HG03025 (cell line): Measurements from ENCODE around the gene ERCC1.

Source experiments
- ATAC-seq: cut with Tn5 transposase; IDR thresholded peaks from one replicate; pipeline ENCODE4 v1.9.1; 2021; ENCODE audit warnings: mild to moderate bottlenecking, moderate library complexity; ENCODE audit not compliant: unreplicated experiment, low FRiP score

ERCC1 gene

GRCh38 chr19:45423589-45424190 lies at the start of gene ERCC1:
Gene ERCC1 (minus strand): TSS chr19:45423917. CDS start chr19:45423374, 543 bp downstream.
- ATAC-seq: peak; percentile 65

GRCh38 chr19:45473367-45473681 lies 49.6 kb upstream of the ERCC1 start:
- no peak for ATAC-seq

GRCh38 chr19:45472563-45473366 lies 49.0 kb upstream of the ERCC1 start:
- ATAC-seq: no peak

GRCh38 chr19:45471931-45472562 lies 48.3 kb upstream of the ERCC1 start:
- ATAC-seq: no peak

GRCh38 chr19:45471111-45471930 lies 47.6 kb upstream of the ERCC1 start:
- no peak for ATAC-seq

- ATAC-seq: no peak
Observed at GRCh38 chr19:45470762-45471081, 47.0 kb upstream of the ERCC1 start.

GRCh38 chr19:45469945-45470761 lies 46.4 kb upstream of the ERCC1 start:
- no peak for ATAC-seq

- ATAC-seq: peak; percentile 48
Observed at GRCh38 chr19:45469132-45469944, 45.6 kb upstream of the ERCC1 start.

- ATAC-seq: peak; percentile 9
Observed at GRCh38 chr19:45468803-45469131, 45.0 kb upstream of the ERCC1 start.

GRCh38 chr19:45468159-45468651 lies 44.5 kb upstream of the ERCC1 start:
- no peak for ATAC-seq

GRCh38 chr19:45467456-45468158 lies 43.9 kb upstream of the ERCC1 start, which contains the start of gene FOSB:
Gene FOSB (plus strand): TSS chr19:45467996. CDS start chr19:45468587, 591 bp downstream.
- ATAC-seq: peak; percentile 44

GRCh38 chr19:45467115-45467455 lies 43.4 kb upstream of the ERCC1 start:
- no peak for ATAC-seq

- ATAC-seq: no peak
Observed at GRCh38 chr19:45464852-45465441, 41.2 kb upstream of the ERCC1 start.

GRCh38 chr19:45464274-45464673 lies 40.6 kb upstream of the ERCC1 start:
- no peak for ATAC-seq

GRCh38 chr19:45463241-45463640 lies 39.5 kb upstream of the ERCC1 start:
- no peak for ATAC-seq

- no peak for ATAC-seq
Observed at GRCh38 chr19:45462174-45462573, 38.5 kb upstream of the ERCC1 start.

- no peak for ATAC-seq
Observed at GRCh38 chr19:45460807-45461347, 37.2 kb upstream of the ERCC1 start.

- ATAC-seq: no peak
Observed at GRCh38 chr19:45457776-45458175, 34.1 kb upstream of the ERCC1 start.
